ENCODE measurements around the gene CTPS2. TPM values are rescaled to one million over a fixed set of nuclear protein-coding genes. Genes with fewer than 3 reads are reported as not detected.

The CTPS2 gene
- polyA plus RNA-seq, 4 donors: 32.8 to 49.6 (median 40.0) TPM

- DNase-seq (ENCODE audit: low read depth in 4 of 4, low spot score in 2 of 4): no peak
Measured at GRCh38 chrX:16573781-16574180, 138.7 kb downstream of the CTPS2 start.

- no peak for DNase-seq (ENCODE audit: low read depth in 4 of 4, low spot score in 2 of 4)
Measured at GRCh38 chrX:16567681-16568080, 144.8 kb downstream of the CTPS2 start.

- DNase-seq (ENCODE audit: low read depth in 4 of 4, low spot score in 2 of 4): no peak
Measured at GRCh38 chrX:16566571-16566970, 145.9 kb downstream of the CTPS2 start.

GRCh38 chrX:16560173-16560572 lies 152.3 kb downstream of the CTPS2 start:
- no peak for DNase-seq (ENCODE audit: low read depth in 4 of 4, low spot score in 2 of 4)

- no peak for DNase-seq (ENCODE audit: low read depth in 4 of 4, low spot score in 2 of 4)
Measured at GRCh38 chrX:16559206-16559619, 153.3 kb downstream of the CTPS2 start.

GRCh38 chrX:16558489-16558888 lies 154.0 kb downstream of the CTPS2 start:
- DNase-seq (ENCODE audit: low read depth in 4 of 4, low spot score in 2 of 4): no peak

- no peak for DNase-seq (ENCODE audit: low read depth in 4 of 4, low spot score in 2 of 4)
Measured at GRCh38 chrX:16552546-16552945, 159.9 kb downstream of the CTPS2 start.

GRCh38 chrX:16547644-16548043 lies 164.8 kb downstream of the CTPS2 start:
- no peak for DNase-seq (ENCODE audit: low read depth in 4 of 4, low spot score in 2 of 4)

GRCh38 chrX:16544969-16545368 lies 167.5 kb downstream of the CTPS2 start:
- DNase-seq (ENCODE audit: low read depth in 4 of 4, low spot score in 2 of 4): no peak

Other genes starting within 250 kb of the CTPS2 start
- not detected for gene S100G, start 62.5 kb downstream of the CTPS2 start, polyA plus RNA-seq (ENCODE audit: insufficient read length in 4 of 4)
- gene SYAP1, start 6.9 kb upstream of the CTPS2 start, polyA plus RNA-seq (ENCODE audit: insufficient read length in 4 of 4): 10 to 100 TPM; 29.0 to 37.0 (median 31.2) TPM
- 10 to 100 TPM; 12.5 to 18.8 (median 16.4) TPM for gene TXLNG, start 73.8 kb upstream of the CTPS2 start, polyA plus RNA-seq (ENCODE audit: insufficient read length in 4 of 4)
- gene RBBP7, start 157.7 kb upstream of the CTPS2 start, polyA plus RNA-seq (ENCODE audit: insufficient read length in 4 of 4): 100 to 1,000 TPM; 189 to 228 (median 211) TPM
- gene REPS2, start 234.0 kb upstream of the CTPS2 start, polyA plus RNA-seq (ENCODE audit: insufficient read length in 4 of 4): 10 to 100 TPM; 11.5 to 20.5 (median 18.0) TPM

Data from left renal cortex interstitium (tissue), 4 donors.